SK-N-SH (cell line): ENCODE measurements around the gene CBFA2T3. TPM values are rescaled to one million over a fixed set of nuclear protein-coding genes. Genes with fewer than 3 reads are reported as not detected.

Source experiments
- CTCF ChIA-PET: fragments of 300-600, 350-600 bp; formaldehyde crosslinking; extraction: SDS; loops from one replicate; lab custom pipeline; 2021; lab: Yijun Ruan, JAX
- POLR2A ChIA-PET: fragments of 350-600 bp; sonication (Branson Sonifier 250); formaldehyde crosslinking; extraction: SDS; loops from one replicate; lab custom pipeline; 2020; ENCODE audit warnings: antibody characterized with exemption, inconsistent platforms; lab: Yijun Ruan, JAX
- DNase-seq: peaks from one replicate; pipeline ENCODE4 v3.0.0; 2012
- H2AFZ ChIP-seq: fragments of 200-600 bp; sonication (generic); 2 replicates; pipeline ENCODE4 v1.8.1; 2016; ENCODE audit warnings: antibody characterized with exemption, mild to moderate bottlenecking, low read depth
- H3F3A ChIP-seq: fragments of 200-600 bp; sonication (generic); replicated peaks from 2 replicates; pipeline ENCODE3; 2016; ENCODE audit warnings: antibody characterized with exemption, mild to moderate bottlenecking; ENCODE audit not compliant: insufficient read depth
- H3K27ac ChIP-seq, 2 experiments: fragments of 200-500 bp in 1 of 2; fragments of 200-600 bp in 1 of 2; sonication (Bioruptor generic) in 1 of 2; sonication (generic), shearing (Covaris generic) in 1 of 2; 2 replicates each; pipeline versions ENCODE4 v1.5.1 to v1.6.1; 2014 to 2016; ENCODE audit warnings: low read depth in 2 of 2, inconsistent platforms in 1 of 2, low read length in 1 of 2, mild to moderate bottlenecking in 1 of 2, mixed read lengths in 1 of 2
- H3K27me3 ChIP-seq: fragments of 200-600 bp; sonication (generic), shearing (Covaris generic); 2 replicates; pipeline ENCODE4 v1.6.1; 2016; ENCODE audit warnings: mixed run types; ENCODE audit not compliant: insufficient read depth
- H3K36me3 ChIP-seq, 2 experiments: fragments of 200-500 bp in 1 of 2; fragments of 200-600 bp in 1 of 2; sonication (Bioruptor generic) in 1 of 2; sonication (generic) in 1 of 2; replicated peaks in 1 of 2; 2 replicates each; pipeline versions ENCODE3 to v1.5.1; 2014 to 2016; ENCODE audit warnings: low read length in 1 of 2, mild to moderate bottlenecking in 1 of 2; ENCODE audit not compliant: insufficient read depth in 2 of 2, control insufficient read depth in 1 of 2
- H3K4me1 ChIP-seq, 2 experiments: fragments of 200-500 bp in 1 of 2; fragments of 200-600 bp in 1 of 2; sonication (Bioruptor generic) in 1 of 2; sonication (generic), shearing (Covaris generic) in 1 of 2; 2 replicates each; pipeline versions ENCODE4 v1.5.1 to v1.6.1; 2014 to 2016; ENCODE audit warnings: low read depth in 1 of 2, low read length in 1 of 2, mixed run types in 1 of 2; ENCODE audit not compliant: insufficient read depth in 2 of 2, control insufficient read depth in 1 of 2
- H3K4me2 ChIP-seq: fragments of 200-600 bp; sonication (generic), shearing (Covaris generic); 2 replicates; pipeline ENCODE4 v1.6.1; 2017; ENCODE audit warnings: mixed run types
- H3K4me3 ChIP-seq, 2 experiments: fragments of 200-500 bp in 1 of 2; fragments of 200-600 bp in 1 of 2; sonication (Bioruptor generic) in 1 of 2; sonication (generic), shearing (Covaris generic) in 1 of 2; 2 replicates each; pipeline versions ENCODE4 v1.5.1 to v1.8.1; 2014 to 2016; ENCODE audit warnings: low read depth in 2 of 2, inconsistent platforms in 1 of 2, low read length in 1 of 2, mild to moderate bottlenecking in 1 of 2, mixed read lengths in 1 of 2, moderate library complexity in 1 of 2
- H3K79me2 ChIP-seq: fragments of 200-600 bp; sonication (generic); 2 replicates; pipeline ENCODE4 v1.8.1; 2017; ENCODE audit warnings: mild to moderate bottlenecking; ENCODE audit not compliant: insufficient read depth
- H3K9ac ChIP-seq: fragments of 200-600 bp; sonication (generic); 2 replicates; pipeline ENCODE4 v1.6.1; 2017; ENCODE audit warnings: mixed run types
- H3K9me2 ChIP-seq: fragments of 200-600 bp; sonication (generic); 2 replicates; pipeline ENCODE4 v1.6.1; 2017; ENCODE audit warnings: mixed run types
- H3K9me3 ChIP-seq: fragments of 200-600 bp; sonication (generic); 2 replicates; pipeline ENCODE4 v1.6.1; 2017; ENCODE audit warnings: mixed run types, mild to moderate bottlenecking, moderate library complexity
- H4K20me1 ChIP-seq: fragments of 200-600 bp; sonication (generic); 2 replicates; pipeline ENCODE4 v1.6.1; 2017; ENCODE audit warnings: mild to moderate bottlenecking, mixed run types; ENCODE audit not compliant: insufficient read depth
- CHD2 ChIP-seq: fragments of 150-350 bp; IDR thresholded peaks from 2 replicates; pipeline ENCODE4 v1.6.1; 2018; ENCODE audit warnings: low read length; ENCODE audit not compliant: partially characterized antibody
- ELF1 ChIP-seq: IDR thresholded peaks from 2 replicates; pipeline ENCODE4 v1.4.0; 2012
- EZH2phosphoT487 ChIP-seq: fragments of 200-600 bp; sonication (generic); IDR thresholded peaks from 2 replicates; pipeline ENCODE4 v1.6.1; 2017; ENCODE audit warnings: low read depth, mixed run types, mild to moderate bottlenecking, antibody characterized with exemption, moderate library complexity, borderline replicate concordance
- FOSL2 ChIP-seq: IDR thresholded peaks from 2 replicates; pipeline ENCODE4 v1.4.0; 2012; ENCODE audit warnings: low read depth, mild to moderate bottlenecking, moderate library complexity, borderline replicate concordance
- FOXM1 ChIP-seq: IDR thresholded peaks from 2 replicates; pipeline ENCODE4 v1.4.0; 2012; ENCODE audit warnings: low read depth, mild to moderate bottlenecking
- GABPA ChIP-seq: IDR thresholded peaks from 2 replicates; pipeline ENCODE4 v1.4.0; 2012; ENCODE audit warnings: low read depth, mild to moderate bottlenecking
- GATA2 ChIP-seq: sonication (generic); formaldehyde crosslinking; IDR thresholded peaks from 2 replicates; pipeline ENCODE4 v1.5.0; 2020; ENCODE audit warnings: mild to moderate bottlenecking, missing genetic modification reagents
- NFIC ChIP-seq: IDR thresholded peaks from 2 replicates; pipeline ENCODE4 v1.4.0; 2012; ENCODE audit warnings: borderline replicate concordance
- NRF1 ChIP-seq: IDR thresholded peaks from 2 replicates; pipeline ENCODE4 v1.6.1; 2012; ENCODE audit warnings: low read depth, mild to moderate bottlenecking, low read length
- RCOR1 ChIP-seq: fragments of 150-350 bp; IDR thresholded peaks from 2 replicates; pipeline ENCODE4 v1.6.1; 2017; ENCODE audit warnings: antibody characterized with exemption, low read length
- RFX5 ChIP-seq: IDR thresholded peaks from 2 replicates; pipeline ENCODE4 v1.6.1; 2012; ENCODE audit warnings: mild to moderate bottlenecking, improper control_type of control experiment, low read length
- RXRA ChIP-seq: IDR thresholded peaks from 2 replicates; pipeline ENCODE4 v1.4.0; 2012; ENCODE audit warnings: low read depth, mild to moderate bottlenecking, borderline replicate concordance
- SIN3A ChIP-seq: IDR thresholded peaks from 2 replicates; pipeline ENCODE4 v1.6.1; 2012; ENCODE audit warnings: low read depth, mild to moderate bottlenecking, low read length, moderate library complexity, borderline replicate concordance
- SMC3 ChIP-seq: IDR thresholded peaks from 2 replicates; pipeline ENCODE4 v1.6.1; 2012; ENCODE audit warnings: low read depth, low read length, improper control_type of control experiment
- TAF1 ChIP-seq: IDR thresholded peaks from 2 replicates; pipeline ENCODE4 v1.6.1; 2012; ENCODE audit warnings: low read depth, mild to moderate bottlenecking, low read length, moderate library complexity, borderline replicate concordance
- YY1 ChIP-seq: IDR thresholded peaks from 2 replicates; pipeline ENCODE4 v1.4.0; 2012; ENCODE audit warnings: low read depth, mild to moderate bottlenecking
- WGBS: methylation state at CpG from one replicate; pipeline ENCODE4 v1.1.6; 2017; ENCODE audit warnings: low lambda C conversion rate; 5-methylcytosine and 5-hydroxymethylcytosine counted together
- polyA plus RNA-seq, 3 experiments: library from polyadenylated mRNA; depleted of rRNA; stranded (reverse); fragments of >200 nt; gene quantifications; 2 replicates each; pipeline ENCODE4 v1.2.3, GENCODE V29; 2012
- TF ChIP-seq, protein P1 (sequence below): fragments of 200-600 bp; sonication (generic); IDR thresholded peaks from 2 replicates; pipeline ENCODE4 v1.6.1; 2017; ENCODE audit warnings: antibody characterized with exemption, mild to moderate bottlenecking, moderate library complexity
- TF ChIP-seq, protein P2 (sequence below): fragments of 150-350 bp; IDR thresholded peaks from 2 replicates; pipeline ENCODE4 v1.6.1; 2017; ENCODE audit warnings: antibody characterized with exemption, low read length, low read depth, borderline replicate concordance
- TF ChIP-seq, protein P3 (sequence below): IDR thresholded peaks from 2 replicates; pipeline ENCODE4 v1.4.0; 2012; ENCODE audit warnings: low read depth, borderline replicate concordance
- TF ChIP-seq, protein P4 (sequence below): IDR thresholded peaks from 2 replicates; pipeline ENCODE4 v1.4.0; 2012; ENCODE audit warnings: low read depth, borderline replicate concordance

The CBFA2T3 gene
- polyA plus RNA-seq, 1 of the 3 experiments (the other 2 are of a cell fraction) = not detected

DNA sequence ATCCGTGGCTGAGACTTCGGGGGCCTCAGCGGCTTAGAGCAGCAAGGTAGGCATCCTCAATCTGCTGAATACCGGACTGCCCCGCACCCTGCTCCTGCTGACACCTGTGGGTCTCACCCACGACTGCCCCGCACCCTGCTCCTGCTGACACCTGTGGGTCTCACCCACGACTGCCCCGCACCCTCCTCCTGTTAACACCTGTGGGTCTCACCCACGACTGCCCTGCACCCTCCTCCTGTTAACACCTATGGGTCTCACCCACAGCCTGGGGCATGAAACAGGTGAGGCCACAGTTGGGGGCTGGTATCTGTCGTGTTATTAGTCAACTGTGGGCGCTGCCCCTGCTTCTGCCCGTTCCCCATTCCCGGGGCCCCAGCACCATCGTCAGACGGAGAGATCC, 74.3 kb downstream of the CBFA2T3 start:
- H3K4me2 ChIP-seq = no peak overlapping the region
- no peaks in the 10 kb centered on the region; a peak in 1 of 4 replicates for H3K4me1 ChIP-seq
- no peaks in the 10 kb centered on the region for H3K9me3 ChIP-seq
- peaks cover 48% of the 10 kb centered on the region for H3K27me3 ChIP-seq
- no peaks in the 10 kb centered on the region for H3K36me3 ChIP-seq
- DNase-seq = no peak
- H3K9me2 ChIP-seq = no peaks in the 10 kb centered on the region
- no peak overlapping the region for H3K27ac ChIP-seq
- ChIA-PET CTCF (no interaction called here), POLR2A (no interaction called here)
- no peaks in the 10 kb centered on the region for H4K20me1 ChIP-seq
- no peak overlapping the region for H3K9ac ChIP-seq
- no peaks in the 10 kb centered on the region for H3F3A ChIP-seq
- no peak overlapping the region for H3K4me3 ChIP-seq
- TF ChIP-seq SIN3A = no peak
- H2AFZ ChIP-seq = no peak overlapping the region
- no peaks in the 10 kb centered on the region for H3K79me2 ChIP-seq
- 54% methylated on average over 10 of the region's 16 CpGs for WGBS

DNA sequence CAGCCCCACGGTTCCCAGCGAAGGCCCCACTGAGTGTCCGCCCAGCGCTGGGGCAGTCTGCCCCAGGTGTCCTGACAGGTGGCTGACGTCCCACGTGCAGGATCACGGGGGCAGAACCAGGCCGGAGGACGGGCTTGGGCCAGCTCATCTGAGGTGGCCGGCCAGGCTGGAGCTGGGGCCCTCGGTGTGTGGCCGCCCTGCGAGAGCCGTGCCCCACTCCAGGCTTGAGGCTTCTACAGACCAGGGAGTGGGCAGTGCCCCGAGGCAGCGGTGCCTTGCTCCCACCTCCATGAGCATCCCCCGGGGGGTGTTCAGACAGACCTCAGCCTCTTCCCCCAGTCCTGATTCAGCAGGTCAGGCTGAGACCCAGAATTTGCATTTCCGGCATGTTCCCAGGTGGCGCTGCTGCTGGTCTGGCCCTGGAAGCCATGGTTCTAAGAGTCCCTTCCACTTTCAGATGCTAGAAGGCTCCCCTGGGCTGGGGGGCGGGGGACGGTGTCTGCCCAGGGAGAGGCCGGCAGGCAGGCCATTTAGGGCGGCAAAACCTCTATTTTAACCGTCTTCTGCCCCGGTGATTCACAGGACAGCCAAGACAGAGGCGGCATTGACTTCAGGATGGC, 75.2 kb downstream of the CBFA2T3 start:
- no peak for DNase-seq
- H3K4me2 ChIP-seq = no peak overlapping the region
- TF ChIP-seq, protein P1, sequence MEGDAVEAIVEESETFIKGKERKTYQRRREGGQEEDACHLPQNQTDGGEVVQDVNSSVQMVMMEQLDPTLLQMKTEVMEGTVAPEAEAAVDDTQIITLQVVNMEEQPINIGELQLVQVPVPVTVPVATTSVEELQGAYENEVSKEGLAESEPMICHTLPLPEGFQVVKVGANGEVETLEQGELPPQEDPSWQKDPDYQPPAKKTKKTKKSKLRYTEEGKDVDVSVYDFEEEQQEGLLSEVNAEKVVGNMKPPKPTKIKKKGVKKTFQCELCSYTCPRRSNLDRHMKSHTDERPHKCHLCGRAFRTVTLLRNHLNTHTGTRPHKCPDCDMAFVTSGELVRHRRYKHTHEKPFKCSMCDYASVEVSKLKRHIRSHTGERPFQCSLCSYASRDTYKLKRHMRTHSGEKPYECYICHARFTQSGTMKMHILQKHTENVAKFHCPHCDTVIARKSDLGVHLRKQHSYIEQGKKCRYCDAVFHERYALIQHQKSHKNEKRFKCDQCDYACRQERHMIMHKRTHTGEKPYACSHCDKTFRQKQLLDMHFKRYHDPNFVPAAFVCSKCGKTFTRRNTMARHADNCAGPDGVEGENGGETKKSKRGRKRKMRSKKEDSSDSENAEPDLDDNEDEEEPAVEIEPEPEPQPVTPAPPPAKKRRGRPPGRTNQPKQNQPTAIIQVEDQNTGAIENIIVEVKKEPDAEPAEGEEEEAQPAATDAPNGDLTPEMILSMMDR = no peak
- TF ChIP-seq, protein P2, sequence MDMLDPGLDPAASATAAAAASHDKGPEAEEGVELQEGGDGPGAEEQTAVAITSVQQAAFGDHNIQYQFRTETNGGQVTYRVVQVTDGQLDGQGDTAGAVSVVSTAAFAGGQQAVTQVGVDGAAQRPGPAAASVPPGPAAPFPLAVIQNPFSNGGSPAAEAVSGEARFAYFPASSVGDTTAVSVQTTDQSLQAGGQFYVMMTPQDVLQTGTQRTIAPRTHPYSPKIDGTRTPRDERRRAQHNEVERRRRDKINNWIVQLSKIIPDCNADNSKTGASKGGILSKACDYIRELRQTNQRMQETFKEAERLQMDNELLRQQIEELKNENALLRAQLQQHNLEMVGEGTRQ = no peak
- TF ChIP-seq ELF1 = no peak
- TF ChIP-seq, protein P3, sequence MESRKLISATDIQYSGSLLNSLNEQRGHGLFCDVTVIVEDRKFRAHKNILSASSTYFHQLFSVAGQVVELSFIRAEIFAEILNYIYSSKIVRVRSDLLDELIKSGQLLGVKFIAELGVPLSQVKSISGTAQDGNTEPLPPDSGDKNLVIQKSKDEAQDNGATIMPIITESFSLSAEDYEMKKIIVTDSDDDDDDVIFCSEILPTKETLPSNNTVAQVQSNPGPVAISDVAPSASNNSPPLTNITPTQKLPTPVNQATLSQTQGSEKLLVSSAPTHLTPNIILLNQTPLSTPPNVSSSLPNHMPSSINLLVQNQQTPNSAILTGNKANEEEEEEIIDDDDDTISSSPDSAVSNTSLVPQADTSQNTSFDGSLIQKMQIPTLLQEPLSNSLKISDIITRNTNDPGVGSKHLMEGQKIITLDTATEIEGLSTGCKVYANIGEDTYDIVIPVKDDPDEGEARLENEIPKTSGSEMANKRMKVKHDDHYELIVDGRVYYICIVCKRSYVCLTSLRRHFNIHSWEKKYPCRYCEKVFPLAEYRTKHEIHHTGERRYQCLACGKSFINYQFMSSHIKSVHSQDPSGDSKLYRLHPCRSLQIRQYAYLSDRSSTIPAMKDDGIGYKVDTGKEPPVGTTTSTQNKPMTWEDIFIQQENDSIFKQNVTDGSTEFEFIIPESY = no peak
- TF ChIP-seq NFIC = no peak
- no peak for TF ChIP-seq SMC3
- TF ChIP-seq RFX5 = no peak
- TF ChIP-seq GABPA = no peak
- TF ChIP-seq YY1 = no peak
- TF ChIP-seq NRF1 = no peak
- no peak for TF ChIP-seq FOXM1
- no peak for TF ChIP-seq EZH2phosphoT487
- no peak for TF ChIP-seq CHD2
- no peak for TF ChIP-seq GATA2 (CRISPR knock-in tag)
- TF ChIP-seq RXRA = no peak
- TF ChIP-seq RCOR1 = no peak
- no peak for TF ChIP-seq FOSL2
- TF ChIP-seq, protein P4, sequence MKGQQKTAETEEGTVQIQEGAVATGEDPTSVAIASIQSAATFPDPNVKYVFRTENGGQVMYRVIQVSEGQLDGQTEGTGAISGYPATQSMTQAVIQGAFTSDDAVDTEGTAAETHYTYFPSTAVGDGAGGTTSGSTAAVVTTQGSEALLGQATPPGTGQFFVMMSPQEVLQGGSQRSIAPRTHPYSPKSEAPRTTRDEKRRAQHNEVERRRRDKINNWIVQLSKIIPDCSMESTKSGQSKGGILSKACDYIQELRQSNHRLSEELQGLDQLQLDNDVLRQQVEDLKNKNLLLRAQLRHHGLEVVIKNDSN = no peak
- no peak for TF ChIP-seq SIN3A
- TF ChIP-seq TAF1 = no peak
- no peaks in the 10 kb centered on the region for H3K36me3 ChIP-seq
- no peaks in the 10 kb centered on the region; a peak in 1 of 4 replicates for H3K4me1 ChIP-seq
- POLR2A ChIA-PET = no interaction called here
- H4K20me1 ChIP-seq = no peaks in the 10 kb centered on the region
- no peaks in the 10 kb centered on the region for H3K79me2 ChIP-seq
- peaks cover 57% of the 10 kb centered on the region for H3K27me3 ChIP-seq
- H3K9me3 ChIP-seq = no peaks in the 10 kb centered on the region
- CTCF ChIA-PET = interaction anchor here (0.9 kb wide), 1 partner anchor 133 kb away, joined by 3 read pairs; no protein-coding TSS in a partner anchor
- H2AFZ ChIP-seq = no peak overlapping the region
- no peaks in the 10 kb centered on the region for H3K9me2 ChIP-seq
- 78% methylated on average over 5 of the region's 26 CpGs for WGBS
- H3K9ac ChIP-seq = no peak overlapping the region
- H3F3A ChIP-seq = no peaks in the 10 kb centered on the region
- H3K27ac ChIP-seq = no peak overlapping the region
- no peak overlapping the region for H3K4me3 ChIP-seq
